ENCODE results near the gene MACO1.
A peak's percentile ranks its signal among the peaks of the same experiment; 100 is the strongest.

Gene MACO1

GRCh38 chr1:25532970-25533369 is 102.3 kb downstream of the MACO1 start:
- H3K4me3 ChIP-seq (ENCODE audit: low read length) = no peak overlapping the region
- no peak for DNase-seq (ENCODE audit: low read depth, low spot score)

DNA sequence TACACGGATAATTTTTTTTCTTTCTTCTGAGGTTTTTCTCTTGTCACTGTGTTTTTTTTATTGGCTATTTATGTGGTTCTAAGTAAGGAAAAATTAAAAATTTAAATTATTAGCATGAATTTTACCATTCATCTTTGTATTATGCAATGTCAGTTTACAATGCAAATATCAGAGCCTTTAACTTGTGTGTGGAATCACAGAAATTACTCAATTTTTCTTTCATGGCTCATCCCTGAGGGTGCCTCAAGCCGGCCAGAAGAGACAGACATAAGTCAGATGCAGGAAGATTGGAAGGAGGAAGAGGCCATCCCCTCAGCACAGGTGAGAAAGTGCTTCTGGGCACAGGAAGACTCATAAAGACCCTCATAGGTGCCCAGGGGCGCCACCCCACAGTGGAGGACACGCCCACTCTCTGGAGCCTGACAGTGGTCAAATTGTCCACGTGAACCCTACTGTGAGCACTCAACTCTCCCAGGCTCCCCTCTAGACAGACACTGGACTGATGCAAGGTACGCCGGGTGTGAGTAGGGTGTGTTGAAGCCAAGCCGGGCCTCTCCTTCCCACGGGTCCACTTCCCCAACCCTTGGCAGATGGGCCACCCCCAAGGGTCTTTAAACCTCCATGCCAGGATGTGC is 103.2 kb downstream of the MACO1 start:
- H3K4me3 ChIP-seq (ENCODE audit: low read length) = no peak overlapping the region

DNA sequence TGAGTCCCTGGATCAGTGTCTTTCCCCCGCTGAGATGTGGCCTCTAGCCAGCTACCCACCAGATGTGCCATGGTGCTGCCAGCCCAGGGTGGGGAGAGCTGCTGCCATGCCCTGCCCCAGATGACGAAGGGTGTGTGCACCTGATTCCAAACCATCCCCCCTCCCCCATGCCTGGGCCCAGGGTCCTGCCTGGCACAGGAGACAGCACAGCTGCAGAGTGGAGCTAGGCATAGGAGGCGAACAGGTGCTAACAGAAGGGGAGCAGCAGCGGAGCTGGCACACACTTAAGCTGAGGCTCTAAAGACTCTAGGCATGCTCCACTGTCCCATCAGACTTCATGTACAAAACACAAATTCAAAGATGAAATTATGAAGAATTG is 103.7 kb downstream of the MACO1 start:
- H3K4me3 ChIP-seq (ENCODE audit: low read length) = no peak overlapping the region
- no peak for DNase-seq (ENCODE audit: low read depth, low spot score)

More for the DNA sequence above, 103.2 kb downstream of the MACO1 start:
- DNase-seq (ENCODE audit: low read depth, low spot score) = no peak

GRCh38 chr1:25536124-25536523 is 105.4 kb downstream of the MACO1 start:
- no peak for DNase-seq (ENCODE audit: low read depth, low spot score)
- H3K4me3 ChIP-seq (ENCODE audit: low read length) = no peak overlapping the region

- no peak overlapping the region for H3K4me3 ChIP-seq (ENCODE audit: low read length)
- no peak for DNase-seq (ENCODE audit: low read depth, low spot score)
These were observed 106.6 kb downstream of the MACO1 start for GRCh38 chr1:25537153-25537831.

- no peak for DNase-seq (ENCODE audit: low read depth, low spot score)
- H3K4me3 ChIP-seq (ENCODE audit: low read length) = no peak overlapping the region
These were observed 107.6 kb downstream of the MACO1 start for GRCh38 chr1:25538191-25538767.

GRCh38 chr1:25540750-25541342 is 110.1 kb downstream of the MACO1 start:
- no peak for DNase-seq (ENCODE audit: low read depth, low spot score)
- H3K4me3 ChIP-seq (ENCODE audit: low read length) = no peak overlapping the region

DNA sequence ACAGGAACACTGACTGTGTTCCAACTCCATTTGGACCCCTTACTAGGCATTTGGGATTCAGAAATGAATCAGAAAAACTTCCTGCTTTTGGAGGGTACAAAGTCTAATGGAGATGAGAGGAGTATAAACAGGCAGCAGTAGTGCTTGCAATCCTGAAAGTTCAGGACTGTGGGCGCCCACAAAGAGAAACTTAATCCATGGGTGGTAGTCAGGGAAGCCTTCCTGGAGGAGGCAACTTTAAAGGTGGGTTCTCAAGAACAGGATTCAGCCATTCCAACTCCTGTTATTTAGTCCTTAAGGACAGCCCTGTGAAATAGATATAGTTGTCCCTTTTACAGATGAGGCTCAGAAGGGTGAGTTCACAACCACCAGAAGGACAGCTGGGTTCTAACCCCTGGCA is 110.7 kb downstream of the MACO1 start:
- no peak overlapping the region for H3K4me3 ChIP-seq (ENCODE audit: low read length)
- DNase-seq (ENCODE audit: low read depth, low spot score) = no peak

GRCh38 chr1:25541889-25542658 is 111.4 kb downstream of the MACO1 start:
- no peak for DNase-seq (ENCODE audit: low read depth, low spot score)
- H3K4me3 ChIP-seq (ENCODE audit: low read length) = no peak overlapping the region

- no peak for DNase-seq (ENCODE audit: low read depth, low spot score)
- H3K4me3 ChIP-seq (ENCODE audit: low read length) = no peak overlapping the region
These were observed 112.3 kb downstream of the MACO1 start for GRCh38 chr1:25543005-25543424.

GRCh38 chr1:25543425-25544242 is 112.9 kb downstream of the MACO1 start, which contains the start of gene LDLRAP1:
TSS of gene LDLRAP1 (plus strand) at chr1:25543606. CDS start at chr1:25543699, 93 bp downstream.
- no peak for DNase-seq (ENCODE audit: low read depth, low spot score)

DNA sequence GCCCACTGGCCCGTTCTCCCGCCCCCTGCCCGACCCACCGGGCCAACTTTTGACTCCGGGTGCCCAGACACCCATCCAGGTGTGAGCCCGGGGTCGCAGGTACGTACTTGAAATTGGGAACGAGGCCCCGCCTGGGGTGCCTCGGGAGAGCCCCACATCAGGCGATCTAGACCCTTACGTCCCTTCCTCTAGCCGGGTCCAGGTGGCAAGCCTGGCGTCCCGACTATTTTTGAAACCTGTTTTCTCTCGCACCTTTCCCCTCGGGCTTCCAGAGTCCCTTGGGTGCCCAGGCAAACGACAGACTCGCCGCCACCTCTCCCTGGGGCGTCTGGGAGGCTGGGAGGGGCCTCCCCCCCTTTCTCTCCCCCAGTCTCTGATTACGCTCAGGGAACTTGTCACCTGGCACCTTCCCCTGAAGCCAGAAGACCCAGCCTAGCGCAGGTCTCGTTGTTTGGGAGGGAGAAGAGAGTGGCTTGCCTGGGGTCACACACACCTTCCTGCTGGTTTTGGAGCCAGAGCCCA is 113.6 kb downstream of the MACO1 start:
- no peak for DNase-seq (ENCODE audit: low read depth, low spot score)
- peak overlapping the region; percentile 50 for H3K4me3 ChIP-seq (ENCODE audit: low read length)

More at GRCh38 chr1:25543425-25544242, 112.9 kb downstream of the MACO1 start, which contains the start of gene LDLRAP1:
- H3K4me3 ChIP-seq (ENCODE audit: low read length) = peak within 1 kb of the TSS; percentile 50

GRCh38 chr1:25544819-25545218 is 114.1 kb downstream of the MACO1 start:
- H3K4me3 ChIP-seq (ENCODE audit: low read length) = no peak overlapping the region
- no peak for DNase-seq (ENCODE audit: low read depth, low spot score)

DNA sequence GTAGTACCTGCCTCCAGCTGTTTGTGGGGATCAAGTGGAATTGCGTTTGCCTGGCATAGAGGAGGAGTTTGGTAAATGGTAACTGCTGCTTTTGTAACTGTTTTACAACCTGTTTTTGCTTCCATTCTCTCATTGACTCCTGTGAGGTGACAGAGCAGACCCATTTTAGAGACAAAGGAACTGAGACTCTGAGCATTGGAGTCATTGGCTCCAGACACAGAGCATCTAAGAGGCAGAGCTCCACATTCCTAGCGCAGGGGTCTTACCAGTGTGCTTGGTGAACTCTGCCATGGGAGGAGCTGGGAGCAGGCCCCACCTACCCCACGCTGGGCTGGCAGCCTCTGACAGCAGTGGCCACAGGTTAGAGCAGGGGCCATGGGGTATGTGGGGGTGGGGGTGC is 115.1 kb downstream of the MACO1 start:
- no peak overlapping the region for H3K4me3 ChIP-seq (ENCODE audit: low read length)
- no peak for DNase-seq (ENCODE audit: low read depth, low spot score)

GRCh38 chr1:25546193-25546592 is 115.5 kb downstream of the MACO1 start:
- H3K4me3 ChIP-seq (ENCODE audit: low read length) = no peak overlapping the region
- DNase-seq (ENCODE audit: low read depth, low spot score) = no peak

DNA sequence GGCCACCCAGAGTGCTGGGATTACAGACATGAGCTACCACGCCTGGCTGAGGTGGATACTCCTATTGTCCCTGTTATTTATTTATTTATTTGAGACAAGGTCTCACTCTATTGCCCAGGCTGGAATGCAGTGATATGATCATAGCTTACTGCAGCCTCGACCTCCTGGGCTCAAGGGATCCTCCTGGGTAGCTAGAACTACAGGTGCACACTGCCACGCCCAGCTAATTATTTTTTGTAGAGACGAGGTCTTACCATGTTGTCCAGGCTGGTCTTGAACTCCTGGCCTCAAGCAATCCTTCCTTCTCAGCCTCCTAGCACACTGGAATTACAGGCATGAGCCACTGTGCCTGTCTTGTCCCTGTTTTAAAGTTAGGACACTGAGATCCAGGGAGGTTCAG is 117.9 kb downstream of the MACO1 start:
- no peak overlapping the region for H3K4me3 ChIP-seq (ENCODE audit: low read length)
- no peak for DNase-seq (ENCODE audit: low read depth, low spot score)

- H3K4me3 ChIP-seq (ENCODE audit: low read length) = no peak overlapping the region
These were observed 118.8 kb downstream of the MACO1 start for GRCh38 chr1:25549273-25550154.

More at GRCh38 chr1:25549273-25550154, 118.8 kb downstream of the MACO1 start:
- peak; percentile 63 for DNase-seq (ENCODE audit: low read depth, low spot score)

Measured in Jurkat, Clone E6-1 (cell line).